Brain microvascular endothelial cell (primary cell): ENCODE data around the gene NENF.

Source experiments
- DNase-seq: peaks from one replicate; pipeline ENCODE4 v3.0.0-alpha.2; 2020
- H3K27ac ChIP-seq: fragments of 250-450 bp; sonication (Bioruptor Pico); 2 replicates; pipeline ENCODE4 v1.5.1; 2020; ENCODE audit warnings: mild to moderate bottlenecking, moderate library complexity
- H3K27me3 ChIP-seq: fragments of 250-450 bp; sonication (Bioruptor Pico); replicated peaks from 2 replicates; pipeline ENCODE4 v1.5.1; 2020; ENCODE audit warnings: mild to moderate bottlenecking
- H3K36me3 ChIP-seq: fragments of 250-450 bp; sonication (Bioruptor Pico); replicated peaks from 2 replicates; pipeline ENCODE4 v1.5.1; 2020; ENCODE audit warnings: mild to moderate bottlenecking
- H3K4me3 ChIP-seq: 2 replicates; pipeline ENCODE4 v1.5.1; 2011; ENCODE audit warnings: low read depth, mild to moderate bottlenecking, control low read depth, low read length, moderate library complexity
- in situ Hi-C: cut with HindIII; loops from 2 replicates; pipeline ENCODE4 v1.10.0; 2017; ENCODE audit warnings: low sequenced_read_pairs, low pct_ligation_motif_present
- TF ChIP-seq, protein P1 (sequence below): IDR thresholded peaks from 2 replicates; pipeline ENCODE4 v1.5.1; 2011; ENCODE audit warnings: low read depth, mild to moderate bottlenecking, moderate library complexity, low read length, control low read depth, inconsistent platforms; ENCODE audit errors: missing control alignments

NENF gene

GRCh38 chr1:212486619-212486975, 53.9 kb downstream of the NENF start:
- Histone ChIP-seq H3K27me3 (no peaks in the 10 kb centered on the region), H3K27ac (peak overlapping the region; percentile 79), H3K4me3 (no peak overlapping the region), H3K36me3 (no peaks in the 10 kb centered on the region)
- in situ Hi-C loops, result no loop called here
- TF ChIP-seq, protein P1, sequence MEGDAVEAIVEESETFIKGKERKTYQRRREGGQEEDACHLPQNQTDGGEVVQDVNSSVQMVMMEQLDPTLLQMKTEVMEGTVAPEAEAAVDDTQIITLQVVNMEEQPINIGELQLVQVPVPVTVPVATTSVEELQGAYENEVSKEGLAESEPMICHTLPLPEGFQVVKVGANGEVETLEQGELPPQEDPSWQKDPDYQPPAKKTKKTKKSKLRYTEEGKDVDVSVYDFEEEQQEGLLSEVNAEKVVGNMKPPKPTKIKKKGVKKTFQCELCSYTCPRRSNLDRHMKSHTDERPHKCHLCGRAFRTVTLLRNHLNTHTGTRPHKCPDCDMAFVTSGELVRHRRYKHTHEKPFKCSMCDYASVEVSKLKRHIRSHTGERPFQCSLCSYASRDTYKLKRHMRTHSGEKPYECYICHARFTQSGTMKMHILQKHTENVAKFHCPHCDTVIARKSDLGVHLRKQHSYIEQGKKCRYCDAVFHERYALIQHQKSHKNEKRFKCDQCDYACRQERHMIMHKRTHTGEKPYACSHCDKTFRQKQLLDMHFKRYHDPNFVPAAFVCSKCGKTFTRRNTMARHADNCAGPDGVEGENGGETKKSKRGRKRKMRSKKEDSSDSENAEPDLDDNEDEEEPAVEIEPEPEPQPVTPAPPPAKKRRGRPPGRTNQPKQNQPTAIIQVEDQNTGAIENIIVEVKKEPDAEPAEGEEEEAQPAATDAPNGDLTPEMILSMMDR, result no peak
- DNase-seq, result no peak

- Histone ChIP-seq H3K27ac (no peak overlapping the region), H3K27me3 (no peaks in the 10 kb centered on the region), H3K36me3 (no peaks in the 10 kb centered on the region), H3K4me3 (no peak overlapping the region)
- no peak for DNase-seq
- in situ Hi-C loops, result no loop called here
- TF ChIP-seq, protein P1, result no peak
Measured at GRCh38 chr1:212487286-212487685, 54.6 kb downstream of the NENF start.

DNA sequence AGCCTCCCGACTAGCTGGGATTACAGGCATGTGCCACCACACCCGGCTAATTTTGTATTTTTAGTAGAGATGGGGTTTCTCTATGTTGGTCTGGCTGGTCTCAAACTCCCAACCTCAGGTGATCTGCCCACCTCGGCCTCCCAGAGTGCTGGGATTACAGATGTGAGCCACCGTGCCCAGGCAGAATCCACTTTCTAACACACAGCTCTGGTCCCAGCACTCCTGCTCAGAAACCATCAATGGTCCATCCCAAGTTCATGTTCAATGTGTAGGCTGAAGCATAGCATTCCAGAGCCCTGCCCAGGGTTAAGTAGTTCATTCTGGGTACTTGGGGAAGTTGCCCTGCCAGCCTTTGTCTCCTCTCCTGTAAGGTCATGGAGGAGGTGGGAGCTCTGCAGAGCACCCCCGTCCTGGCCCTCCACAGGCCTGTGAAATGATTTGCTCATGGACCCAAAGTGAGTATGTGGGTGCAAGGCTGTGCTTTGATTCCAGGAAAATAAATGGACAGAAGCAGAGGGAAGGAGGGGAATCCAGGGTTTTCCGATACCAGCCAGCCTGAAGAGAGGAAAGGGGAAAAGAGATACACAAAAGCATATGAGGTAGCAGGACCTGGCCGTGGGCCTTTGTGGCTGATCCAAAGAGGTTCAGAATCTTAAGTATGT, 55.2 kb downstream of the NENF start:
- in situ Hi-C loops, result no loop called here
- H3K36me3 ChIP-seq, result no peaks in the 10 kb centered on the region
- TF ChIP-seq, protein P1, result no peak
- no peak overlapping the region for H3K4me3 ChIP-seq
- H3K27ac ChIP-seq, result peak overlapping the region; percentile 39
- no peak for DNase-seq
- no peaks in the 10 kb centered on the region for H3K27me3 ChIP-seq

DNA sequence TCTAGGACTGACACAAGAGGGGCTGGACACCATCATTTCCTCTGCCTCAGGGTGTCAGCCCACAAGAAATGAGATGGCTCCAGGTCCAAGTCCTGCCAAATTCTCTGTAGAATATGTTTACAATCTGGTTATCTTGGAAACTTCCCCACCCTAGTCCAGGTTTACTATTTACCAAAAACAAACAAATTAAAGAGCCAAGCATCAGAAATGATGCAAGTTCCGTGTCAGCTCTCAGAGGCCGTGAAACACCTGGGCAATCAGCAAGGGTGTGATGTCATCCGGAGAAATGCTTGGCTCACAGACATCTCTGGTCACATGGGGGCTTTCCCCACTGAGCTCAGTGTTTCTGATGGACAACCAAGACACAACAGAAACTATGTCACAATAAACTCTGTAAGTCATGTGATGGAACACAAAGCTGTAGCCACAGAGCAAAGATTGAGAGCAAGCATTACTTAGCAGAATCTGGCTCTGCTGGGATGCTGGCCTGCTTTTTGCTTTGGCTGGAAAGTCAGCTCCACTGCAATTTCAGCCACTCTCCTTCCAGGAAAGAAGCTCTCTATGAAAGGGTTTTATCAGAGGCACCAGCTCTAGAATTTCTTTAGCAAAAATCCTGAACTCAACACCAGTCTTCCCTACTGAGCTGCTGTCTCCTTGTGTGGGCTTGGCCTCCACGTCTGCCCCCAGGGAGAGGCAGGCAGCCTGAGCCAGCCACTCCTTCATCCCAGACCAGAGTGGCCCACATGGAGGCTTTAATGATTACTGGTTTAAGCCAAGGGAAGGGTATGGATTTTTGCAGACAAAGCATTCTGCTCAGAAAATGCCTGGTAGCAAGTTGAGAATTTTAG, 55.9 kb downstream of the NENF start:
- in situ Hi-C loops, result no loop called here
- DNase-seq, result peak; percentile 83
- Histone ChIP-seq H3K36me3 (no peaks in the 10 kb centered on the region), H3K27me3 (no peaks in the 10 kb centered on the region), H3K4me3 (no peak overlapping the region), H3K27ac (peak overlapping the region; percentile 39)
- TF ChIP-seq, protein P1, result no peak

- DNase-seq, result no peak
- Histone ChIP-seq H3K27me3 (no peaks in the 10 kb centered on the region), H3K27ac (no peak overlapping the region), H3K4me3 (no peak overlapping the region), H3K36me3 (no peaks in the 10 kb centered on the region)
- TF ChIP-seq, protein P1, result no peak
- in situ Hi-C loops, result no loop called here
Measured at GRCh38 chr1:212489284-212489859, 56.7 kb downstream of the NENF start.
